Hypothalamus (tissue), 51 donors: Measurements from ENCODE around the gene UAP1L1.

Experiments
- DNase-seq, 51 donors: peaks; one replicate each; lab custom pipeline; 2025; lab: John Stamatoyannopoulos, UW

Gene UAP1L1

GRCh38 chr9:137071282-137071681, 6.0 kb upstream of the UAP1L1 start:
- no peak for DNase-seq

GRCh38 chr9:137073992-137074399, 3.3 kb upstream of the UAP1L1 start:
- DNase-seq, result no peak

GRCh38 chr9:137074657-137075274, 2.6 kb upstream of the UAP1L1 start:
- DNase-seq, result no peak

- DNase-seq, result no peak
Measured at GRCh38 chr9:137075275-137075775, 2.0 kb upstream of the UAP1L1 start.

GRCh38 chr9:137076636-137077009, 694 bp upstream of the UAP1L1 start:
- peak in 1 of 51 donors; percentile 60 for DNase-seq

- DNase-seq, result no peak
Measured at GRCh38 chr9:137077758-137078693, 709 bp downstream of the UAP1L1 start.

- DNase-seq, result no peak
Measured at GRCh38 chr9:137078701-137079400, 1.5 kb downstream of the UAP1L1 start.

- DNase-seq, result no peak
Measured at GRCh38 chr9:137079401-137079787, 2.1 kb downstream of the UAP1L1 start.

- DNase-seq, result no peak
Measured at GRCh38 chr9:137080260-137081122, 3.2 kb downstream of the UAP1L1 start.

GRCh38 chr9:137082222-137082924, 5.1 kb downstream of the UAP1L1 start:
- no peak for DNase-seq

GRCh38 chr9:137082925-137083290, 5.6 kb downstream of the UAP1L1 start:
- no peak for DNase-seq

GRCh38 chr9:137083394-137084004, 6.2 kb downstream of the UAP1L1 start:
- DNase-seq, result peak in 5 of 51 donors; percentile 25 to 82 (median 44)

GRCh38 chr9:137084526-137084925, 7.2 kb downstream of the UAP1L1 start:
- no peak for DNase-seq

GRCh38 chr9:137085920-137086530, 8.7 kb downstream of the UAP1L1 start:
- peak in 1 of 51 donors; percentile 58 for DNase-seq

GRCh38 chr9:137086531-137087408, 9.5 kb downstream of the UAP1L1 start, which contains the start of gene MAN1B1:
MAN1B1 (plus strand) TSS chr9:137086985; CDS start chr9:137087000, 15 bp downstream.
- DNase-seq, result peak; percentile 77 to 98 (median 95)

GRCh38 chr9:137087409-137087925, 10.2 kb downstream of the UAP1L1 start:
- no peak for DNase-seq

- no peak for DNase-seq
Measured at GRCh38 chr9:137088121-137088520, 10.8 kb downstream of the UAP1L1 start.
